HAP-1 (cell line): ENCODE measurements around the gene AKAP8.

ENCODE experiments used
- DNase-seq, 2 experiments: peaks; one replicate each; pipeline ENCODE4 v3.0.0-alpha.2; 2016 to 2020; ENCODE audit warnings: low spot score in 2 of 2
- H3K27me3 ChIP-seq: fragments of 250-450 bp; sonication (Bioruptor Pico); 2 replicates; pipeline ENCODE4 v1.5.1; 2020; ENCODE audit warnings: low read depth, mild to moderate bottlenecking, moderate library complexity
- H3K36me3 ChIP-seq: fragments of 250-450 bp; sonication (Bioruptor Pico); replicated peaks from 2 replicates; pipeline ENCODE4 v1.5.1; 2020; ENCODE audit warnings: mild to moderate bottlenecking
- H3K4me1 ChIP-seq: fragments of 250-450 bp; sonication (Bioruptor Pico); 2 replicates; pipeline ENCODE4 v1.5.1; 2020; ENCODE audit warnings: mild to moderate bottlenecking
- H3K4me3 ChIP-seq: fragments of 250-450 bp; sonication (Bioruptor Pico); 2 replicates; pipeline ENCODE4 v1.5.1; 2020; ENCODE audit warnings: mild to moderate bottlenecking, moderate library complexity
- H3K9me3 ChIP-seq: fragments of 250-450 bp; sonication (Bioruptor Pico); 2 replicates; pipeline ENCODE4 v1.5.1; 2020; ENCODE audit warnings: mild to moderate bottlenecking, moderate library complexity
- in situ Hi-C: fragments of 300-500 bp; cut with MboI; formaldehyde crosslinking; loops from 3 replicates; pipeline ENCODE4 v1.14.3; 2020; ENCODE audit warnings: low sequenced_read_pairs, inconsistent platforms, mixed read lengths

AKAP8 gene

DNA sequence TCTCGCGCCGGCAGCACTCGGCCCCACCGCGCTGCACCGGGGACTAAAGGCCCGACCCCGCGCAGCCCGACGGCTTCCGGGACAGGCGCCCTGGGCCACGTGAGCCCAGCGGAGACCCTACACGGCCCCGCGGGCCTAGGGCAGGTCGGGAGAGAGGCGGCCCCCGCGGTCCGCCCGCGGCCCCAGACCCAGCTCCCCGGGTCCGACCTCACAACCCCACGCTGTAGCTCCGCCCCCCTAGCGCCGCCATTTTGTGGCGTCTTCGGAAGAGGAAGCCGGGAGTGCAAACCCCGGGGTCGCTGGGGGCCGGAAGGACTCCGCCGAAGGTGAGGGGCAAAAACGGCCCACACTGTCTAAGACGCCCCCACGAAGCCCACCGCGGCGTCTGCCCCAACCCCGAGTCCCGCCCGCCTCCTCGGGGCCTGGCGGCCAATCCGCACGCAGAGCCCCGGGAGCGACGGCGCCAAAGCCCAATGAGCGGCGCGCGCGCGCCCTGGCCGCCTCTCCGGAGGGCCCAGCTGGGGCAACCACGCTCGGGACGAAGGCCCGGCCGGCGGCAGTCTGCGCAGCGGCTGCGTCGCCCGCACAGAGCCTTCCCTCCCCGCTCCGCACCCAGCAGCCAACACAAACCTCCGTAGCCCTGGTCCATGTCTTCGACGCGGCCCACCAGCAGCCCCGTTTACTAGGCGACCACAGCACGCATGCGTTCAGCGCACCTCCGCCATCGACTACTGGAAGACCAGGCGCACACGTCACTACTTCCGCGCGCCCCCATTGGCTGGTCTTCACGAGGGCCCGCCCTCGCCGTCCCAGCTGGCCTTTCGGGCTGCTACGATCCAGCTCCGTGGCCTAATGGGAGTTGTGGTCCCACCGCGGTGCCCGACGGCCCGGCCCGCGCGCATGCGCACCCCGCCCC, at the start of gene AKAP8:
Gene AKAP8, minus strand, starts transcription at position 705 of the 916 bp plus-strand sequence. Its CDS starts 56 bp downstream, at position 649.
- no peaks in the 10 kb centered on the region for H3K27me3 ChIP-seq
- H3K4me3 ChIP-seq, result peak within 1 kb of the TSS; percentile 93
- H3K9me3 ChIP-seq, result no peaks in the 10 kb centered on the region
- peaks cover 3% of the 10 kb centered on the region for H3K4me1 ChIP-seq
- DNase-seq, result peak; percentile 94 to 98
- in situ Hi-C loops, result no loop called here
- H3K36me3 ChIP-seq, result peaks cover 22% of the 10 kb centered on the region

- no peaks in the 10 kb centered on the region for H3K27me3 ChIP-seq
- no peaks in the 10 kb centered on the region for H3K9me3 ChIP-seq
- DNase-seq, result no peak
- in situ Hi-C loops, result loop anchor here (5.0 kb wide), 1 partner anchor 129 kb away; no protein-coding TSS in a partner anchor
- peaks cover 44% of the 10 kb centered on the region for H3K36me3 ChIP-seq
- no peak overlapping the region for H3K4me3 ChIP-seq
- H3K4me1 ChIP-seq, result peaks cover 6% of the 10 kb centered on the region; the same call in 1 of the 2 replicates
These were observed 48.4 kb upstream of the AKAP8 start for GRCh38 chr19:15427991-15428471.

- Histone ChIP-seq H3K4me3 (no peak overlapping the region), H3K27me3 (no peaks in the 10 kb centered on the region), H3K36me3 (peaks cover 48% of the 10 kb centered on the region), H3K9me3 (no peaks in the 10 kb centered on the region), H3K4me1 (peaks cover 6% of the 10 kb centered on the region; the same call in 1 of the 2 replicates)
- DNase-seq, result no peak
- in situ Hi-C loops, result loop anchor here (5.0 kb wide), 1 partner anchor 130 kb away; no protein-coding TSS in a partner anchor
These were observed 47.7 kb upstream of the AKAP8 start for GRCh38 chr19:15427350-15427700.

DNA sequence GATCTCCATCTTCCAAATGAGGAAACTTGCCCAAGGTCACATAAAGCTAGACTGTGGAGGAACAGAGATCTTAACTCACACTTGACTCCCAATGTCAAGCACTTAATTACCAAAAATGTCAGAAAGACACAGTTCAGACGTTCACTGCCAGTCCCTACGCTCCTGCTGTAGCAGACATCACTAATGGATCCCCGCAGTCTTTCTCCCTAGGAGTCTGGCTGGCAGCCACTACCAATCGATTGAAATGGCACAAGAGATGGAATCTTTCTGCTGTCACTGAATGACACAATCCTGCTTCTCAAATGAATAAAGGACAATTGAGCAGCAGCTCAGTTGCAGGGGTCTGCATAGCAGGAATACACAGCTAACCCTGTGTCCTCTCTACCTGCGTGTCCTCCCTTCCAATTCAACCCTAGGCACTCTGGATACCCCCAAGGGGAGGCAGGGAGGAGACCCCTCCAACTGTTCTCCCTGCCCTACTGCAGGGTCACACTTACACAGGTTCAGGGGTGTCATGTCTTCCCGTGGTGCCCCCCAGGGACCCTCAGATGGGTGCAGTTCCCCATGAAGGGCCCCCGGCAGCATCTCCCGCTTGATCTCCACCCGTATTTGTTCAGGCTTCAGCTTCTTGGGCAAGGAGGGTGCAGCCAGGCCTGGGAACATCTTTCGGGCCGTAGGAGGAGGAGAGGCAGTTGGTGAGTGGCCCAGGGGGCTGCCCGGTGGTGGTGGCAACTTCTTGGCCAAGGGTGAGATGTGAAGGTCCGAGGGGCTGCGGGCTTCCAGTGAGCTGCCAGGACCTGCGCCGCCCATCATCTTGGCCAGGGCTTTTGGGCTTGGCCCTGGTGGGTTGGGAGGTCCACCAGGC, 47.1 kb upstream of the AKAP8 start:
- Histone ChIP-seq H3K4me1 (peaks cover 6% of the 10 kb centered on the region; the same call in 1 of the 2 replicates), H3K36me3 (peaks cover 48% of the 10 kb centered on the region), H3K9me3 (no peaks in the 10 kb centered on the region), H3K4me3 (no peak overlapping the region), H3K27me3 (no peaks in the 10 kb centered on the region)
- in situ Hi-C loops, result loop anchor here (5.0 kb wide), 1 partner anchor 131 kb away; no protein-coding TSS in a partner anchor
- no peak for DNase-seq

- Histone ChIP-seq H3K27me3 (no peaks in the 10 kb centered on the region), H3K4me1 (no peaks in the 10 kb centered on the region), H3K4me3 (no peak overlapping the region), H3K36me3 (peaks cover 48% of the 10 kb centered on the region), H3K9me3 (no peaks in the 10 kb centered on the region)
- in situ Hi-C loops, result loop anchor here (5.0 kb wide), 1 partner anchor 132 kb away; no protein-coding TSS in a partner anchor
- no peak for DNase-seq
These were observed 45.8 kb upstream of the AKAP8 start for GRCh38 chr19:15425321-15425950.

DNA sequence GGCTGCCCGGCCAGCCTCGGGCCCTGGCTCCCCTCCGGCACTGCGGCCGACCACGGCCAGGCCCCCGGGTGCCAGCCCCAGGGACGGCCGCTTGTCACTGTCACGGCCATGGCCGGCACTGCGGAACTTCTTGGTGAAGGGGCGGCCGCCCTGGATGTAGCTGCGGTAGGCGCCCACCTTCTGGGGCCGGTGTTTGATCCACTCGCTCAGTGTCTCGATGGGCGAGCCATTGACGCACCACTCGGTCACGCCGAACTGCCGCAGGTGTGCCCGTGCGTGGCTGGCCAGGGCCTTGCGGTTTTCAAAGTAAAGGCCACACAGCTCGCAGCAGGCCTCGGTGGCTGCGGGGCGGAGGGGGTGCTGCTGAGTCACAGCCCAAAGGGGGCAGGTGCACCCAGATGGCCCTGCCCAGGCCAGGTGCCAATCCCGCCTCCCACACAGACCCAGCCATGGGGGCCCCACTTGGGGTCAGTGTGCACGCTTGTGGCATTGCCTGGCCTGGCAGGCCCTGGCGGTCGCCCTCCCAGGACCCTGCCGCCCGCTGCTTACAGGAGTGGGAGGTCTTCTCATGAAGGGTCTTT, 45.2 kb upstream of the AKAP8 start:
- in situ Hi-C loops, result loop anchor here (5.0 kb wide), 1 partner anchor 133 kb away; no protein-coding TSS in a partner anchor
- no peak for DNase-seq
- no peaks in the 10 kb centered on the region for H3K27me3 ChIP-seq
- H3K4me3 ChIP-seq, result no peak overlapping the region
- H3K36me3 ChIP-seq, result peaks cover 48% of the 10 kb centered on the region
- no peaks in the 10 kb centered on the region for H3K4me1 ChIP-seq
- no peaks in the 10 kb centered on the region for H3K9me3 ChIP-seq

GRCh38 chr19:15424121-15424520, 44.5 kb upstream of the AKAP8 start:
- in situ Hi-C loops, result no loop called here
- H3K36me3 ChIP-seq, result peaks cover 48% of the 10 kb centered on the region
- no peaks in the 10 kb centered on the region for H3K27me3 ChIP-seq
- no peak for DNase-seq
- H3K9me3 ChIP-seq, result no peaks in the 10 kb centered on the region
- H3K4me3 ChIP-seq, result no peak overlapping the region
- peaks cover 4% of the 10 kb centered on the region for H3K4me1 ChIP-seq

GRCh38 chr19:15423130-15423529, 43.5 kb upstream of the AKAP8 start:
- H3K4me1 ChIP-seq, result peaks cover 4% of the 10 kb centered on the region
- DNase-seq, result no peak
- no peak overlapping the region for H3K4me3 ChIP-seq
- peaks cover 54% of the 10 kb centered on the region for H3K36me3 ChIP-seq
- no peaks in the 10 kb centered on the region for H3K9me3 ChIP-seq
- no peaks in the 10 kb centered on the region for H3K27me3 ChIP-seq
- in situ Hi-C loops, result no loop called here

GRCh38 chr19:15422296-15423075, 42.9 kb upstream of the AKAP8 start:
- H3K9me3 ChIP-seq, result no peaks in the 10 kb centered on the region
- no peaks in the 10 kb centered on the region for H3K27me3 ChIP-seq
- no peak overlapping the region for H3K4me3 ChIP-seq
- in situ Hi-C loops, result no loop called here
- DNase-seq, result no peak
- peaks cover 50% of the 10 kb centered on the region for H3K36me3 ChIP-seq
- peaks cover 7% of the 10 kb centered on the region for H3K4me1 ChIP-seq

- DNase-seq, result no peak
- in situ Hi-C loops, result no loop called here
These were observed 42.2 kb upstream of the AKAP8 start for GRCh38 chr19:15421721-15422260.

DNA sequence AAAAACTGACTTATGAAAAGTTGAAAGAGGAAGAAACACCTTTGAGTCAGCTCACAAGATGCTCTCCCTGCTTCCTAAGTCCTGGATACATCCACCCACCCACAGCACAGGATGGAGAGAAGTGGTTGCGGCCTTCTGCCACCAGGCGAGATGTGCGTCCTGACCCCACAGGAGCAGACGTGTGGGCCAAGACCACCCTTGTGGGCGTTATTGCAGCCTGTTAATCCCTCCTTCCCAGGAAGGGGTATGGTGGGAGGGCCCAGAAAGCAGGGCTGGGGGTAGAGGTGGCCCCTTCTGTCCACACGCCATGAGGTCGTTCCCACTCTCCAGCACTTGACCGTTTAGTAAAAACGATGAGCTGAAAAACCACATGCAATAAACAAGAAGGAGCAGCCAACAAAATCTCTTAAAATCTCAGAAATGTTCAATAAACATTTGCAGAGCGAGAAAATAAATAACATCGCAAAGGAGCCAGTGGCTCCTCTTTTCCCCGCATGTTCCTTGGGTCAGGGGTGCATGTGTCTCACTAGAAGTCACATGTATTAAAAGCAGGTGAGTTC, 41.6 kb upstream of the AKAP8 start:
- H3K36me3 ChIP-seq, result peaks cover 38% of the 10 kb centered on the region
- in situ Hi-C loops, result no loop called here

More at GRCh38 chr19:15421721-15422260, 42.2 kb upstream of the AKAP8 start:
- Histone ChIP-seq H3K4me3 (no peak overlapping the region), H3K36me3 (peaks cover 43% of the 10 kb centered on the region), H3K4me1 (peaks cover 12% of the 10 kb centered on the region), H3K9me3 (no peaks in the 10 kb centered on the region), H3K27me3 (no peaks in the 10 kb centered on the region)

More for the DNA sequence above, 41.6 kb upstream of the AKAP8 start:
- H3K4me1 ChIP-seq, result peaks cover 12% of the 10 kb centered on the region
- no peaks in the 10 kb centered on the region for H3K9me3 ChIP-seq
- DNase-seq, result no peak
- H3K4me3 ChIP-seq, result no peak overlapping the region
- H3K27me3 ChIP-seq, result no peaks in the 10 kb centered on the region
